Spleen (tissue), 11 donors: ENCODE data around the gene IFT43. TPM values are rescaled to one million over a fixed set of nuclear protein-coding genes. Genes with fewer than 3 reads are reported as not detected.

Source experiments
- DNase-seq: peaks from one replicate; pipeline ENCODE4 v3.0.0-alpha.2; 2020
- H3K27ac ChIP-seq, 8 donors: fragments of 200-600 bp; sonication (generic) in 7 of 8; 1 replicate in 4 of 8; 2 replicates in 4 of 8; pipeline versions ENCODE4 v1.5.0 to v1.8.0; 2016 to 2021; ENCODE audit warnings: inconsistent platforms in 4 of 8, mild to moderate bottlenecking in 4 of 8, moderate library complexity in 1 of 8
- H3K27me3 ChIP-seq, 7 donors: fragments of 200-600 bp; sonication (generic) in 6 of 7; replicated peaks in 1 of 7; 1 replicate in 4 of 7; 2 replicates in 3 of 7; pipeline versions ENCODE4 v1.5.0 to v1.8.0; 2016 to 2021; ENCODE audit warnings: inconsistent platforms in 3 of 7, mild to moderate bottlenecking in 1 of 7
- H3K36me3 ChIP-seq, 6 donors: fragments of 200-600 bp; sonication (generic) in 5 of 6; 1 replicate in 4 of 6; 2 replicates in 2 of 6; pipeline versions ENCODE4 v1.5.0 to v1.8.0; 2016 to 2021; ENCODE audit warnings: inconsistent platforms in 2 of 6
- H3K4me1 ChIP-seq, 6 donors: fragments of 200-600 bp; sonication (generic) in 5 of 6; 1 replicate in 3 of 6; 2 replicates in 3 of 6; pipeline versions ENCODE4 v1.5.0 to v1.8.0; 2016 to 2021; ENCODE audit warnings: inconsistent platforms in 3 of 6
- H3K4me3 ChIP-seq, 8 donors: fragments of 200-600 bp; sonication (generic) in 7 of 8; 1 replicate in 4 of 8; 2 replicates in 4 of 8; pipeline versions ENCODE4 v1.5.0 to v1.8.0; 2016 to 2021; ENCODE audit warnings: inconsistent platforms in 4 of 8, mild to moderate bottlenecking in 4 of 8, moderate library complexity in 2 of 8
- H3K9me3 ChIP-seq, 8 donors: fragments of 200-600 bp; sonication (generic) in 7 of 8; 1 replicate in 4 of 8; 2 replicates in 4 of 8; pipeline versions ENCODE4 v1.5.0 to v1.8.0; 2016 to 2021; ENCODE audit warnings: inconsistent platforms in 4 of 8
- CTCF ChIP-seq, 11 experiments: fragments of 200-600 bp in 7 of 11; fragments of 450-650 bp in 4 of 11; sonication (generic) in 4 of 11; IDR thresholded peaks in 8 of 11; conservative IDR thresholded peaks in 3 of 11; 1 replicate in 7 of 11; 2 replicates in 4 of 11; pipeline versions ENCODE4 v1.4.0 to v1.8.0; 2016 to 2021; ENCODE audit warnings: antibody characterized with exemption in 11 of 11, inconsistent platforms in 4 of 11, mild to moderate bottlenecking in 1 of 11
- POLR2A ChIP-seq, 3 donors: fragments of 450-650 bp; IDR thresholded peaks; one replicate each; pipeline ENCODE4 v1.5.1; 2017; ENCODE audit warnings: antibody characterized with exemption in 3 of 3, mild to moderate bottlenecking in 1 of 3
- POLR2AphosphoS5 ChIP-seq, 3 donors: sonication (generic); formaldehyde crosslinking; IDR thresholded peaks; one replicate each; pipeline ENCODE4 v1.5.1; 2017; ENCODE audit warnings: antibody characterized with exemption in 3 of 3
- WGBS, 5 donors: extraction: QIAGEN DNeasy Blood & Tissue Kit in 3 of 5; methylation state at CpG; one replicate each; pipeline versions ENCODE4 v1.1.5 to v1.1.7; 2013 to 2018; 5-methylcytosine and 5-hydroxymethylcytosine counted together
- intact Hi-C: fragments of 100-400 bp; cut with DNase I; formaldehyde crosslinking; loops from one replicate; pipeline ENCODE4 v1.15.0; 2023; ENCODE audit warnings: low total_unique reads
- polyA plus RNA-seq, 3 donors: library from polyadenylated mRNA; stranded (reverse); fragments of 200-250 nt; gene quantifications; one replicate each; pipeline ENCODE4 v1.2.1, GENCODE V29; 2013
- total RNA-seq, 7 donors: library from RNA; depleted of rRNA in 3 of 7; stranded (reverse); fragments of >200 nt in 3 of 7; fragmentation: NEBNext Ultra II Directional in 4 of 7; extraction: Animal tissue kit (Norgen Biotek cat#: 25700) in 4 of 7; gene quantifications; one replicate each; pipeline versions ENCODE4 v1.1.0 to v1.2.1, GENCODE V29; 2016 to 2021
- donor health status: healthy with polysubstance abuse.
- donor health status: DM: no; HTN: no; CAD: no; lungs with moderate emphysema.
- donor health status: DM: no; HTN: no; CAD: no.
- donor health status: Bipolar disorder and iron deficiency.
- donor health status: healthy.
- donor health status: DM: no; HTN: no; CAD: no.
- donor health status: DM: yes; HTN: yes; CAD: no.

The IFT43 gene
- total and polyA plus RNA-seq, 10 donors = 19.8 to 39.9 (median 27.4) TPM

- Histone ChIP-seq H3K9me3 (no peaks in the 10 kb centered on the region), H3K36me3 (peaks cover 0 to 92% (median 32%) of the 10 kb centered on the region in 6 donors), H3K4me1 (peaks cover 0 to 8% (median 2%) of the 10 kb centered on the region in 6 donors), H3K4me3 (no peak overlapping the region), H3K27me3 (no peaks in the 10 kb centered on the region), H3K27ac (peak overlapping the region in 6 of 8 donors; percentile 2 to 69 (median 52))
- intact Hi-C loops = no loop called here
- TF ChIP-seq CTCF (IDR thresholded peaks at IDR 0.05 in 8 of 11, conservative IDR thresholded peaks at IDR 0.05 in 3 of 11) (no peak), POLR2AphosphoS5 (IDR thresholded peaks at IDR 0.05) (no peak), POLR2A (IDR thresholded peaks at IDR 0.05) (no peak)
- DNase-seq = no peak
- WGBS, 5 donors = 75 to 93% (median 78%) methylated on average over 1 of the region's 1 CpG
Measured at GRCh38 chr14:75996488-75996887, 10.9 kb downstream of the IFT43 start.

GRCh38 chr14:75999511-76000190, 14.1 kb downstream of the IFT43 start:
- 81 to 94% (median 90%) methylated on average over 6 of the region's 6 CpGs for WGBS, 5 donors
- intact Hi-C loops = no loop called here
- DNase-seq = no peak
- Histone ChIP-seq H3K9me3 (peaks cover 0 to 16% (median 13%) of the 10 kb centered on the region in 8 donors), H3K27ac (peak overlapping the region in 1 of 8 donors; percentile 17), H3K27me3 (no peaks in the 10 kb centered on the region), H3K4me3 (no peak overlapping the region), H3K4me1 (peaks cover 0 to 7% (median 0%) of the 10 kb centered on the region in 6 donors), H3K36me3 (peaks cover 0 to 95% (median 42%) of the 10 kb centered on the region in 6 donors)
- no peak for TF ChIP-seq POLR2AphosphoS5 (IDR thresholded peaks at IDR 0.05)
- no peak for TF ChIP-seq CTCF (IDR thresholded peaks at IDR 0.05 in 8 of 11, conservative IDR thresholded peaks at IDR 0.05 in 3 of 11)
- no peak for TF ChIP-seq POLR2A (IDR thresholded peaks at IDR 0.05)

- peaks cover 0 to 27% (median 23%) of the 10 kb centered on the region in 8 donors for H3K9me3 ChIP-seq
- TF ChIP-seq POLR2A (IDR thresholded peaks at IDR 0.05) = no peak
- peaks cover 0 to 96% (median 53%) of the 10 kb centered on the region in 6 donors for H3K36me3 ChIP-seq
- WGBS, 5 donors = 71 to 94% (median 86%) methylated on average over 1 of the region's 1 CpG
- DNase-seq = no peak
- H3K27ac ChIP-seq = no peak overlapping the region
- intact Hi-C loops = no loop called here
- H3K4me3 ChIP-seq = no peak overlapping the region
- no peaks in the 10 kb centered on the region for H3K4me1 ChIP-seq
- no peaks in the 10 kb centered on the region for H3K27me3 ChIP-seq
Measured at GRCh38 chr14:76002383-76002782, 16.8 kb downstream of the IFT43 start.

GRCh38 chr14:76006253-76006652, 20.7 kb downstream of the IFT43 start:
- Histone ChIP-seq H3K4me1 (no peaks in the 10 kb centered on the region), H3K4me3 (no peak overlapping the region), H3K36me3 (peaks cover 0 to 94% (median 35%) of the 10 kb centered on the region in 6 donors), H3K27ac (no peak overlapping the region), H3K27me3 (no peaks in the 10 kb centered on the region), H3K9me3 (peaks cover 0 to 27% (median 23%) of the 10 kb centered on the region in 8 donors)
- no peak for DNase-seq
- intact Hi-C loops = no loop called here
- WGBS, 5 donors = 91 to 94% (median 92%) methylated on average over 2 of the region's 2 CpGs
- TF ChIP-seq CTCF (IDR thresholded peaks at IDR 0.05 in 8 of 11, conservative IDR thresholded peaks at IDR 0.05 in 3 of 11) (no peak), POLR2AphosphoS5 (IDR thresholded peaks at IDR 0.05) (no peak), POLR2A (IDR thresholded peaks at IDR 0.05) (no peak)
